CD4-positive, alpha-beta T cell treated with Interleukin-12 subunit alpha and Interleukin-12 subunit beta, for 1 hour (primary cell): Measurements from ENCODE around the gene FOXK2.

Experiments used
- DNase-seq: peaks from one replicate; pipeline ENCODE4 v3.0.0-alpha.2; 2020

Gene FOXK2

DNA sequence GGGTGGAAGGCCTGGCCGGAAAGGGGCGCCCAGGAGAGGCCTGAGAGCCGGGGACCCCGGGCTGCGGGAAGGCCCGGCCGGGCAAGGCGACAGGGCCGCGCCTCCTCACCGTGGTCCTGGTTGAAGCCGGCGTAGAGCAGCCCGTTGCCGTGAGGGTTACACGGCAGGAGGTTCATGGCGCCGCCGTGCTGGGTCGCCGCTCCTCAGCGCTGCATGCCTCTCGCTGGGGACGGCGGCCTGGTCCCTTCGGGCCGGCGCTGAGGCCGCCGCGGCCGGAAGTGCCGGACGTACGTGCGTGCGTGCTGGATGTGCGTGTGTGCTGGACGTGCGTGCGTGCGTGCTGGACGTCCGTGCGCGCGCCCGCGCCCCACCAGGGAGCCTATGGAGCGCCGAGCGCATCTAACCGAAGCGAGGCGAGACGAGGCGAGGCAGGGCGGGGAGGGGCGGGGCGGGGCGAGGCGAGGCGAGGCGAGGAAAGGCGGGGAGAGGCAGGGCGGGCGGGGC lies 128.7 kb downstream of the FOXK2 start, which contains the start of gene WDR45B:
WDR45B (minus strand) TSS at position 280 of the 504 bp plus-strand sequence; CDS start at position 176, 104 bp downstream.
- peak; percentile 89 for DNase-seq

DNA sequence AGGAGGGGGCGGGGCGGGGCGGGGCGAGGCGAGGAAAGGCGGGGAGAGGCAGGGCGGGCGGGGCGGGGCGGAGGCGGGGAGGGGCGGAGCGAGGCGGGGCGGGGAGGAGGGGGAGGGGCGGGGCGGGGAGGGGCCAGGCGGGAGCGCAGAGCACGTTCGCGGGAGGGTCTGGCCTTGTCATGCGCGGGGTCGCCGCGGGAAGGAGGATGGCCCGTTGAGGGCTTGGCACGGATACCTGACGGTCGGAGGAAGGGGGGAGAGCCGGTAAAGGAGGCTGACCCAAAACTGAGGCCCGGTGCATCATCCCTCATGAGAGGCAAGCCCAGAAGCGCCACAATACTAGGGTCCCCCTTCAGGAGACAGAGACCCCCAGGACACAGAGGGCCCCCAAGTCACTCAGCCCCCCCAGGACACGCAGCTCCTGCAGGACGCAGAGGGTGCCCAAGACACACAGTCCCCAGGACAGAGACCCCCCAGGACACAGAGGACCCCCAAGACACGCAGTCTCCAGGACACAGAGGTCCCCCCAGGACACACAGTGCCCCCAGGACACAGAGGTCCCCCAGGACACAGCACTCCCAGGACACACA lies 129.3 kb downstream of the FOXK2 start:
- no peak for DNase-seq

DNA sequence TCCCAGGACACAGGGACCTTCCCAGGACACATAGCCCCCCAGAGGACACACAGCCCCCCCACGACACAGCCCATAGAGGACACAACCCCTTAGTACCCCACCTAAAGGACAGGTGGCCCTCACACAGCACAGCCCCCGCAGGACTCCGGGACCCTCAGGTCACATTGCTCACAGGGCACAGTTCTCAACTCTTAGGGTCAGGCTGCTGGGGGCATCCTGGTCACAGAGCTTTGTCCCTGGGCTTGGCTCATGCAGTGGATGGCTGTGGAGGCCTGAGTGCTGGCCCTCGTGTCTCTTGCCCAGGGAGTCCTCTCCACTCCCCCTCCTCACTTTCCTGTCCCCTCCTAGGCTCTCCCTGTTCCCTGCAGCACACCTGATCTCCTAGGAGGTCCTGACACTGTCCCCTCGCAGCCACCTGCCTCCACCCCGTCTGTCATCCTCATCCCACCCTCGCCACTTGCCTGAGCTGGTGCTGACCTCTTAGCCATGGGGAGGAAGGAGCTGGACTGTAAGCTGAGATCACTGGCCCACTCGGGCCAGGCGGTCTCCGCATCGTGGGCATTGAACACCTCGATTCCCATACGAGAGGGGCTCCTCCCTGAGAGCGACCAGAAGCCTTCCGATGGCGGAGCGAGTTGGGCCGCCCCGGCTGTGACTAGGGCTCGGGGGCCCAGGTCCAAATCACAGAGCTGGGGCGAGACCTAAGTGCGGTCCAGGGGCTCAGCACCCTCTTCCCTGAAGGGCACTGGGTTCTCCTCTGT lies 130.1 kb downstream of the FOXK2 start:
- no peak for DNase-seq

DNA sequence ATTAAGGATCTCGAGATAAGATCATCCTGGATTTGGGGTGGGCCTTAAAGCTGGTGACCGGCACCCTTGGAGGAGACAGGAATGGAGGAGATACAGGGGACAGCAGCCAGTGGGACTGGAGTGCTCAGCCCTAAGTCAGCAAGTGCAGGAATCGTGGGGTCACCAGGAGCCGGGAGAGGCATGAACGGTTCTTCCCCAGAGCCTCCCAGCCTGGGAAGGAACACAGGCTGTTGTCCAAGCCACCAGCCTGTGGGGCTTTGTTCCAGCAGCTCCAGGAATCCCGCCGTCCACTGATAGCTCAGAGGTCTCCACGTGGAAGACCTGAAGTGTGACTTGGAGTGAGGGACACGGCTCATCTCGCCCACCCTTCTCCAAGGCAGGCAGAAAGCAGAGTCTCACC lies 131.2 kb downstream of the FOXK2 start:
- no peak for DNase-seq

DNA sequence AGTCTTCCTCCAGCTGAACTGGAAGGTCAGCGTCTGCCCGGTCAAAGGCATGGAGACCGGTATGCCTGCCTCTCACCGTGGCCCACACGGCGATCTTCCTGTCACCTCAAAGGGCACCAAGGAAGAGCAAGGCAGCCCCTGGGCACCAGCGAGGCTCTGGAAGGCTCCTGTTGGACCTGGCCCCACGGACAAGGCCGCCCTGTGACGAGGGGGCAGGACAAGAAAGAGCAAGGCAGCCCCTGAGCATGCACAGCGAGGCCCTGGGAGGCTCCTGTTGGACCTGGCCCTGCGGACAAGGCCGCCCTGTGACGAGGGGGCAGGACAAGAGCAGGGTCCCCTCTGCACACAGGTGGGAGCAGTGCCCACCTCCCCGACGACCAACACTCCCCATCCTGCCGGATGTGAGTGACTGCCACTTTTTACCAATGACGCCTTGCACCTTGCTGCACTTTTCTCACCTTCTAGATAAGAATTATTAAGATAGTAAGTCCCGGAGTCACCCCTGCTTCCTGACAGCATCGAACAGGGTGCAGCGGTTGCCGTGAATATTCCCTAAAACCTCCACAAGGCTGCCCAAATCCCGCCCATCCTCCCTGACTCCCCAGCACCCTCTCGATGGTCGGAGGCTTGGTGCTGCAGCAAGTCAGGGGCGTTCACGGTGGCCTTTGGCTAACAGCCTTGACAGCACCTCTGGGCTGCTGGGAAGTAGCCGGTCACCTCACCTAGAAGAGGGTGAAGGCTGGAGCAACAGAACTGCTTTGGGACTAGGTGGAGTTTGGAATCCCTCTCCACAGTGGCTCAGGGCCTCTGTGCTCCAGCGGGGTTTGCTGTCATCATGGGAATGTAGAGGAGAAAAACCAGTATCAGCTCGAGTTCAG lies 134.4 kb downstream of the FOXK2 start:
- DNase-seq: no peak
